ENCODE results near the gene GRID2.

Gene GRID2

GRCh38 chr4:93127489-93127888 is 823.7 kb downstream of the GRID2 start:
- DNase-seq = no peak

DNA sequence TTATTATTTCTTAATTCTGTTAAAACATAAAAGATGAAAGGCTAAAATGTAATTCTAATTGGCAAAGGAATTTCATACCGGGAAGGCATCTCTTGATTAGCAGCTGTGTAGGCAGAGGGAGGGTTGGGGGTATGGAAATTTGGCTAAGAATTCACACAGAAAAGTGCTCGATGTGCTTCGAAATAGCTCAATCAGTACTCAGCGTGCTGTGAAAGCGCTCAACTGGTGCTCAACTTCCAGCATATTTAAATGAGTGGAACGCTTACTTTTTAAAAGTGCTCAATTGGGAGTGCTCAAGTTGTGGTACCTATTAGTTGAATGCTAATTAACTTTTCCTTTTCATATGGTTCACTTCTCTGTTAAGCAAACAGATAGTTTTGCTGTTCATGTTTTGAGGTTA is 828.9 kb downstream of the GRID2 start:
- DNase-seq = no peak

DNA sequence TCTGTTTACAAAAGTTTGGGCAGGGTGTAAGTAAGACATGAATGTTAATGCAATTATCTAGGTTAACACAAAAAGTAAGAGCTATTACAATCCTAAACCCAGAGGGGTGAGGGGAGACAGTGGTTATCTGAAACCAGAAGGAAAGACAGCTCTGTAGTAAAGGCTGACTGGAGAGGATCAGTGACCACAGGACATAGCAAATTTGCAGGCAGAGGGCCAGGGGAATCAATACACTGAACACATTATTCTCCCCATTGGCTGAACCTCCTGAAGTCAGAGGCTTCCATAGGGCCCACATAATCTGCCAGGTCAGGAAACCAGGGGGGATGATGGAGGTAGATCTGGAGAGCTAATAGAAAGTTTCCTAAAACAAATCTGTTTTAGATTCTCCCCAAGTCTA is 835.4 kb downstream of the GRID2 start:
- no peak for DNase-seq

- DNase-seq = no peak
These were observed 840.1 kb downstream of the GRID2 start for GRCh38 chr4:93143902-93144301.

DNA sequence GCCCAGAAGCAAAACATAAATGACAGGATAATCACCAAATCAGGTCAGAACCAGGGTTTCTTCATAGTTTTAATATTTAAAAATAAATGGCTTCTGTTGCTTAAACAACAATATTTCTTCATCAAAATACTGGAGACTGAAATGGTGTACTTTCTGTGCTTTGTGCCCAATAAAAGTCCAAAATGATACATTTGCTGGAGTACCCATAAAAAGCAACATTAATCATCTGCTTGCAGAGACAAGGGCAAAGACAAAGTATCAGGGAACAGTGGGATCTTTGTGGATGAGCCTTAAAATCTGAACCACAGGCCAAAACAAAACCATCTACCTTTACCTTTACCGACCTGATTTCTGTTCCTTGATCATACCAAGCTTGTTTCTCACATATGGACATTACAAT is 840.9 kb downstream of the GRID2 start:
- DNase-seq = no peak

DNA sequence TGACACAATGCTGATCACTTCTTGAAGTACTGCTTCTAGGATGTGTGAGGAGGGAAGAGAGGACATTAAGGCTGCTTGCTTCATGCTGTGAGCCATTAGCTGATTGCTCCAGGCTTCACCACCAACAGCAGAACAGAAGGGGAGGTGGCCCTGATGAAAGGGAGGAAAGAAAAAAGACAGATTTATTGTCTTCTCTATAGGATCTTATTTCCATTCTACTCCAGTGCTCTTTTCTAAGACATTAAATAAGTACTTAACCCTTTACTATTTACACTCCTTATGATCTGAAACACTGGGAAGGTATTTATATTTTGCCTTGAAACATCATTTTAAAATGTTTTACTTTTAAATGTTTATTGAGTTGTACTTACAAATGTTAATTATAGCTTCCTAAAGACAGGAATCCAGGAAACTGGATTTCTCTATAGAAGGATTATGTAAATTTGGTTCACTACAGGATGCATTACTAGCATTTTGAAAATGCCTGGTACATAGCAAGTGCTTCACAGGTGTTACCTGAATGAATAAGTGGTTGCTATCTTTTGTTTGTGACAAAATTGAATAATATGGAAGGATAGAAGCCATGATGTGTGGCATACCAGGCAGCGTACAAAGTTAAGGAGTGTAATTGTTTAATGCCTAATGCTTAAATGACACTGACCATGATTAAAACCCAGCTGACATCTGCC is 843.9 kb downstream of the GRID2 start:
- no peak for DNase-seq

GRCh38 chr4:93152491-93152890 is 848.7 kb downstream of the GRID2 start:
- no peak for DNase-seq

- DNase-seq = no peak
These were observed 854.2 kb downstream of the GRID2 start for GRCh38 chr4:93157986-93158385.

- no peak for DNase-seq
These were observed 864.3 kb downstream of the GRID2 start for GRCh38 chr4:93168053-93168452.

GRCh38 chr4:93169966-93170365 is 866.2 kb downstream of the GRID2 start:
- DNase-seq = no peak

DNA sequence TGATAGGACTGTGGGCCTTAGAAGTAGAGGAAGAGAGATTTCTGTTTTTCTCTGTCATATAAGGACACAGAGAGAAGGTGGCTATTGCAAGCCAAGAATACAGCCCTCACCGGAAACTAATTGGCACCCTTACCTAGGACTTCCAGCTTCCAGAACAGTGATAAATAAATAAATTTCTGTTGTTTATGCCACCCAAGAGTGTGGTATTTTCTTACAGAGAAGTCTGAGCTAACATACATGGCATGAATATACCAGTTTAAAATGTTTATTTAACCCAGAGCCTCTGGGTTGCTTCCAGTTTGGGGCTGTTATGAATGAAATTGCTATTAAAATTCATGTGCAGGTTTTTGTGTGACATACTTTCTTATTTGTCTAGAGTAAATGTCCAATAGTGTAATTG is 870.8 kb downstream of the GRID2 start:
- DNase-seq = no peak

DNA sequence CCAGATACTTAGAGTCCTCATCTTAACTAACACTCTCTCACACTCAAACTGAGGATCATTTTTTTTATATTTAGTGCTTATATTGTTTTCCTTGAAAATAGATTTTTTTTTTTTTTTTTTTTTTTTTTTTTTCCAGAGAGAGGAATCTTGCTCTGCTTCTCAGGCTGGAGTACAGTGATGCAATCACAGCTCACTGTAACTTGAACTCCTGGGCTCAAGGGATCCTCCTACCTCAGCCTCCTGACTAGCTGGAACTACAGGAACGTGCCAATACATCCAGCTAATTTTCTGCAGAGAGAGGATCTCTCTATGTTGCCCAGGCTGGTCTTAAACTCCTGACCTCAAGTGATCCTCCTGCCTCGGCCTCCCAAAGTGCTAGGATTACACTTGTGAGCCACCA is 874.5 kb downstream of the GRID2 start:
- no peak for DNase-seq

- DNase-seq = no peak
These were observed 875.3 kb downstream of the GRID2 start for GRCh38 chr4:93179044-93179443.

DNA sequence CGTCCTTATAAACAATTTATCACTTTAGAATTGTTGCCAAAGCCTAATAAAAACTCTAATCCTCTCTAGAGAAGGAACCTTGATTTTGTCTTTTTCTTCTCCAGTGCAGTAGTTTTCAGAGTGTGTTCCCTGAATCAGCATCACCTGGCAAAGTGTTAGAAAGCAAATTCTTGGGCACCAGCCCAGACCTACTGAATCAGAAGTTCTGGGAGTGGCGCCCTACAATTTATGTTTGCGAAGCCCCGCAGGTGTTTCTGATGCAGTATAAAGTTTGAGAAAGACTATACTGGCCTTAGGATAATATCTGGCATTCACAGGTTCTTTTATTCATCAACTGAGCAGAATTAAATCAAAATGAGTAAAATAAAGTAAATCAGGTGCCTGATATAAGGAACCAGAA is 879.0 kb downstream of the GRID2 start:
- DNase-seq = no peak

DNA sequence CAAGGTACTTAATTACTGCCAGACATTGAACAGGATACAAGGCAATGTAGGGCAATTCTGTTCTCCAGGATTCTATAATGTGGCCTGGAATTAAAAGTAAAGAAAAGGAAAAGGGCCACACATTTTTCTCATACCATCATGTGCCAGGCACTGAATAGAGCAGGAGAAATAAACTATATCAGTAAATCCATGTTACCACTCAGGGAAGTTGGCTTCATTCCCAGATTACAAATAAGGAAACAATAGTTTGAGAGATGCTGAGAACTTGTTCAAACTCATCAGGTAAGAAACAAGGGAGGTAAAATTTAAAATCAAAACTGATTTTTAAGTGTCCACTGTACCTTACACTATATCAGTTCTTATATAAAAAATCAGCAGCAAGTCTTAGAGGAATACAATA is 879.8 kb downstream of the GRID2 start:
- no peak for DNase-seq

GRCh38 chr4:93184053-93184452 is 880.3 kb downstream of the GRID2 start:
- DNase-seq = no peak

DNA sequence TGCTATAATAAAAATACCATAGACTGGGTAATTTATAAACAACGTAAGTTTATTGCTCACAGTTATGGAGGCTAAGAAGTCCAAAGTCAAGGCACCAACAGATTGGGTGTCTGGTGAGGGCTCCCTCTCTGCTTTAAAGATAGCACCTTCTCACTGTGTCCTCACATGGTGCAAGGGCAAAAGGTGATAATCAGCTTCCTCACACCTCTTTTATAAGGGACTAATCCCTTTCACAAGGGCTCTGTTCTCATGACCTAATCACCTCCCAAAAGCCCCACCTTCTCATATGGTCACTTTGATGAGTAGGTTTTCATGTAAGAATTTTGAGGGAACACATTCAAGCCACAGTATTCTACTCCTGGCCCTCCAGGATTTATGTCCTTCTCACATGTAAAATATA is 883.1 kb downstream of the GRID2 start:
- DNase-seq = no peak

GRCh38 chr4:93187466-93187865 is 883.7 kb downstream of the GRID2 start:
- DNase-seq = no peak

GRCh38 chr4:93187892-93188291 is 884.1 kb downstream of the GRID2 start:
- no peak for DNase-seq

- DNase-seq = no peak
These were observed 895.7 kb downstream of the GRID2 start for GRCh38 chr4:93199492-93199891.

- no peak for DNase-seq
These were observed 897.8 kb downstream of the GRID2 start for GRCh38 chr4:93201471-93202096.

DNA sequence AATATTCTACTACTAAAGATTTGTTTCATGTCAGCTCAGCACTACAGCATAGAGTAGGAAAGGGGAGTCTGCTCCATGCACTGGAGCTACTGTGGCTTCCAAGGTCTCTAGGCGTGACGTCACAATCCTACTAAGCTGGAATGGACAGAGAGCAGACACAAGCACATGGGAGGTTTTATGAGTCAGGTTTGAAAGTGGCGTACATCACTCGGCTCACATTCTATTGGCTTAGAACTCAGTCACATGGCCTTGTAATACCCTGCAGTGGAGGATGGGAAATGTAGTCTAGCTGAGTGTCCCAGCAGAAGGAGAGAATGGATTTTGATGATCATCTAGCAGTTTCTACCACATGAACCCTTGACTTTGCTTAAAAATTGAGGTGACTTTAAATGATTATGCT is 899.9 kb downstream of the GRID2 start:
- no peak for DNase-seq

DNA sequence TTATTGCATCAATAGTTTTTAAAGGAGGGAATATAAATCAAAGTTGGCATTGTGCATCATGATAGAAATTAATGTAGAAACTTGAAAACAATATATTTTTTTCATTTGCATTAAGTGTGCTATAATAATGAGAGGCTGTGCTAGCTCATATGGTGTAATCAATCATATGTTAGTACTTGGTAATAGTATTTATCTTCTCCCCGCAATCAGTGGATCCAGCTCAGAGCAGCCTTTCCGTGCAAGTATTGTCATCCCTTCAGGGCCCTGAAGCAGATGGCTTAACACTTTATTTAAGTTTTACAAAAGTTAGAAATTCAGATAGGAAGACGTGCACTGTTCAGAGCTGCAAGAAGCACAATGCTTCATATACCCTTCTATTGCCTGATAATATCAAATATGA is 908.5 kb downstream of the GRID2 start:
- DNase-seq = no peak

DNA sequence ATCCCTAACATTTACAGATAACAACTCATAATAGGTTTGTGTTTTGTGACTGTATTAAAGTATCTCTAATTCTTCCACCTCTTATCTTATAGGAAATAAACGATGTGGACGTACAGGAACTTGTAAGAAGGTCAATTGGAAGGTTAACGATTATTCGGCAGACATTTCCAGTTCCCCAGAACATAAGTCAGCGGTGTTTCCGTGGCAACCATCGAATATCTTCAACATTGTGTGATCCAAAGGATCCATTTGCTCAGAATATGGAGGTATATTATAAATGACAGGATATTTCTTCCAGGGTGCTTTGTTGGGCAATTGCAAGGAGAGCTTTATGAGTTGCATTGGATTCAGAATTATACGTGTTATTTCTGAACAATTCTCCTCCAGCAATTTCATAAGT is 912.9 kb downstream of the GRID2 start:
- DNase-seq = no peak

DNA sequence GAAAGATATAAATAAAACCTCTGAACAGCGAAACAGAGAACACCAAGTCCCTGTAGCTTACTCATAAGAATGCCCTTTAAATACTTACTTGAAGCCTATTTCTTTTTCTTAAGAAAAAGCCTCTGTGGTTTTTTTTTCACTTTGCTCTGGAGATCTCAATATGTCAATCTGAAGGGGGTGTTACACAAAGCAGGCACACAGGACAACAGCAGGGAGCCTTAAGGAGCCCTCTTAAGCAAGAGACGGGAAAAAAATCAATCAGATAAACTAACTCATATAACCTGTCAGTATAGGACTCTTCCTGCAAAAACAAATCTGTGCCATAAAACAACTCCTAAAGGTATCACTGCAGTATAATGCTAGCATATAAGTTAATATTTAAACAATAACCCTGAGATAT is 913.7 kb downstream of the GRID2 start:
- DNase-seq = no peak

Data from stimulated activated CD8-positive, alpha-beta memory T cell treated with anti-CD3 and anti-CD28 coated beads, Interleukin-4, amount 100 ng/mL, for 48 hours (primary cell).